ENCODE measurements around the gene ZSCAN2. TPM values are rescaled to one million over a fixed set of nuclear protein-coding genes. Genes with fewer than 3 reads are reported as not detected.

ZSCAN2 gene
- total and polyA plus RNA-seq, 2 of the 8 experiments (the other 6 are each of a cell fraction or from before 2014, with no cell fraction given) = 23.6 to 52.4 TPM

DNA sequence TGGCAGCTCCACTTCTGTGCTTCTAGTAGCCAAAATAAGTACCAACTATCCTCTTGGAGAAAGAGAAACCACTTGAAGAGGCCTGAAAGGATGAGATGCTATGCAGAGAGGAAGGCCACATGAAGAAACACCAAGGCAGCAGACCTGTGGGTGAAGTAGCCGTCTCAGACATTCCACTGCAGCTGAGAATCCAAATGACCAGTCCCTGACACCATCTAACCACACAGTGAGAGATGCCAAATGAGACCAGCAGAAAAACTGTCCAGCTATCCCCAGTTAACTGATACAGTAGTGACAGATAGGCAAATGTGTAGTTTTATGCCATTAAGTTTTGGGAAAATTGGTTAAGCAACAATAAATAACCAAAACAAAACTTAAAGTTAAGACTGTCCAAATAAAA lies 47.9 kb upstream of the ZSCAN2 start:
- peaks cover 0 to 1% (median 0%) of the 10 kb centered on the region in 4 experiments; a peak in 1 of 7 replicates for H3K27me3 ChIP-seq (replicated peaks in 1 of 4; ENCODE audit: control insufficient read depth in 3 of 4, extremely low read depth in 1 of 4, insufficient read depth in 3 of 4, low read length in 3 of 4)
- CTCF ChIA-PET (ENCODE audit: partially characterized antibody) = interaction anchor here (2.1 kb wide), 1 partner anchor 18 kb away, joined by 7 read pairs; no protein-coding TSS in a partner anchor
- TF ChIP-seq, protein P1, sequence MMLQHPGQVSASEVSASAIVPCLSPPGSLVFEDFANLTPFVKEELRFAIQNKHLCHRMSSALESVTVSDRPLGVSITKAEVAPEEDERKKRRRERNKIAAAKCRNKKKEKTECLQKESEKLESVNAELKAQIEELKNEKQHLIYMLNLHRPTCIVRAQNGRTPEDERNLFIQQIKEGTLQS (IDR thresholded peaks at IDR 0.05; ENCODE audit: insufficient read depth, low read depth, low read length) = no peak
- TF ChIP-seq RFX5 (IDR thresholded peaks at IDR 0.05; ENCODE audit: borderline replicate concordance, low read depth, low read length) (no peak), SIX5 (IDR thresholded peaks at IDR 0.05; ENCODE audit: low read depth, low read length) (no peak), EGR1 (IDR thresholded peaks at IDR 0.05; ENCODE audit: borderline replicate concordance, low read depth, low read length) (no peak), EP300 (IDR thresholded peaks at IDR 0.05; ENCODE audit: borderline replicate concordance in 1 of 2, low read depth in 2 of 2, low read length in 2 of 2) (no peak), JUND (IDR thresholded peaks at IDR 0.05; ENCODE audit: low read length) (no peak), POLR2A (IDR thresholded peaks at IDR 0.05; ENCODE audit: control extremely low read depth in 1 of 2, low read depth in 2 of 2, low read length in 2 of 2) (no peak), YY1 (IDR thresholded peaks at IDR 0.05; ENCODE audit: low read depth, low read length) (no peak), CBX5 (IDR thresholded peaks at IDR 0.05; ENCODE audit: low read depth, low read length) (no peak), GABPA (IDR thresholded peaks at IDR 0.05; ENCODE audit: borderline replicate concordance, insufficient read depth, low read length) (no peak)

More for the DNA sequence above, 47.9 kb upstream of the ZSCAN2 start:
- no peak overlapping the region for H3K4me2 ChIP-seq (ENCODE audit: insufficient read depth in 1 of 2, low read depth in 2 of 2, low read length in 2 of 2)
- no peak overlapping the region for H3K27ac ChIP-seq (ENCODE audit: low read depth, low read length)
- DNase-seq (ENCODE audit: low read depth in 1 of 2, low spot score in 2 of 2) (no peak), FAIRE-seq (no peak)
- H3K79me1 ChIP-seq (ENCODE audit: low read depth, low read length) = no peaks in the 10 kb centered on the region; the same call in 1 of the 2 replicates
- H3K4me1 ChIP-seq (replicated peaks in 1 of 4; ENCODE audit: control insufficient read depth in 3 of 4, insufficient read depth in 4 of 4, low read length in 3 of 4) = no peaks in the 10 kb centered on the region
- H3K79me2 ChIP-seq (ENCODE audit: control insufficient read depth in 1 of 2, insufficient read depth in 2 of 2, low read length in 2 of 2) = no peaks in the 10 kb centered on the region
- no peaks in the 10 kb centered on the region for H3K9me3 ChIP-seq (ENCODE audit: insufficient read depth in 2 of 2, low read depth in 1 of 2, low read length in 1 of 2)
- H4K8ac ChIP-seq (ENCODE audit: extremely low read depth, insufficient read depth, low read length) = no peak overlapping the region
- H2AFZ ChIP-seq (ENCODE audit: low read length) = no peak overlapping the region
- H3K23ac ChIP-seq (ENCODE audit: insufficient read length) = no peak overlapping the region
- no peak overlapping the region for H2BK5ac ChIP-seq (ENCODE audit: low read depth, low read length)
- WGBS, 2 experiments (ENCODE audit: extremely low coverage in 1 of 2, insufficient coverage in 1 of 2, insufficient read length in 1 of 2, insufficient replicate concordance in 2 of 2, low coverage in 1 of 2, low lambda C conversion rate in 2 of 2, missing lambda C conversion rate in 1 of 2) = 94% methylated on average over 1 of the region's 1 CpG; no CpG with 5 or more reads in 1 of the 2 experiments
- H2BK15ac ChIP-seq (ENCODE audit: low read length) = no peak overlapping the region
- H4K91ac ChIP-seq (replicated peaks; ENCODE audit: insufficient read length, low read length) = no peak overlapping the region
- no peak overlapping the region for H2BK120ac ChIP-seq (replicated peaks; ENCODE audit: low read depth, low read length)
- POLR2A ChIA-PET (ENCODE audit: partially characterized antibody) = no interaction called here
- H3K18ac ChIP-seq (ENCODE audit: extremely low read depth, low read length) = no peak overlapping the region
- H3K36me3 ChIP-seq (ENCODE audit: control insufficient read depth in 2 of 4, insufficient read depth in 4 of 4, low read length in 3 of 4) = no peaks in the 10 kb centered on the region
- H4K5ac ChIP-seq (ENCODE audit: insufficient read length, low read depth, low read length) = no peak overlapping the region
- no peak overlapping the region for H3K56ac ChIP-seq (replicated peaks; ENCODE audit: insufficient read length, low read depth, low read length)
- no peaks in the 10 kb centered on the region for H3K23me2 ChIP-seq (ENCODE audit: low read depth, low read length)
- H4K20me1 ChIP-seq (replicated peaks in 1 of 2; ENCODE audit: control insufficient read depth in 1 of 2, insufficient read depth in 2 of 2, low read length in 2 of 2) = no peaks in the 10 kb centered on the region
- no peak overlapping the region for H2AK5ac ChIP-seq (ENCODE audit: low read depth, low read length)
- no peak overlapping the region for H3K9ac ChIP-seq (replicated peaks in 1 of 4; ENCODE audit: extremely low read depth in 1 of 4, low read depth in 3 of 4, low read length in 3 of 4)
- no peak overlapping the region for H3K4ac ChIP-seq (replicated peaks; ENCODE audit: insufficient read length, low read depth, low read length)
- H3K14ac ChIP-seq (ENCODE audit: insufficient read length) = no peak overlapping the region
- no peak overlapping the region for H3K4me3 ChIP-seq (ENCODE audit: extremely low read depth in 1 of 4, insufficient read depth in 2 of 4, low read depth in 3 of 4, low read length in 4 of 4)
- no peak overlapping the region for H2BK20ac ChIP-seq (ENCODE audit: low read length)
- H2BK12ac ChIP-seq (ENCODE audit: low read depth, low read length) = no peak overlapping the region

Data from H1 (cell line).